Esophagus muscularis mucosa (tissue), 4 donors: Measurements from ENCODE around the gene ZBTB7B. TPM values are rescaled to one million over a fixed set of nuclear protein-coding genes. Genes with fewer than 3 reads are reported as not detected.

ENCODE experiments used
- DNase-seq: peaks from one replicate; pipeline ENCODE4 v3.0.0-alpha.2; 2017; ENCODE audit errors: extremely low spot score
- H3K27ac ChIP-seq, 4 donors: fragments of 200-600 bp; sonication (generic); replicated peaks in 1 of 4; 1 replicate in 3 of 4; 2 replicates in 1 of 4; pipeline ENCODE4 v1.5.1; 2016 to 2019; ENCODE audit warnings: mild to moderate bottlenecking in 1 of 4
- H3K27me3 ChIP-seq, 4 donors: fragments of 200-600 bp; sonication (generic); one replicate each; pipeline versions ENCODE4 v1.5.1 to v1.6.0; 2016 to 2019
- H3K36me3 ChIP-seq, 4 donors: fragments of 200-600 bp; sonication (generic); one replicate each; pipeline ENCODE4 v1.5.1; 2016 to 2019
- H3K4me1 ChIP-seq, 4 donors: fragments of 200-600 bp; sonication (generic); one replicate each; pipeline ENCODE4 v1.5.1; 2016 to 2019
- H3K4me3 ChIP-seq, 4 donors: fragments of 200-600 bp; sonication (generic); 1 replicate in 2 of 4; 2 replicates in 2 of 4; pipeline ENCODE4 v1.5.1; 2016 to 2019; ENCODE audit warnings: mild to moderate bottlenecking in 4 of 4, moderate library complexity in 1 of 4
- H3K9me3 ChIP-seq, 4 donors: fragments of 200-600 bp; sonication (generic); 1 replicate in 3 of 4; 2 replicates in 1 of 4; pipeline ENCODE4 v1.5.1; 2016 to 2019
- EP300 ChIP-seq: sonication (generic); formaldehyde crosslinking; IDR thresholded peaks from one replicate; pipeline ENCODE4 v1.6.1; 2017; ENCODE audit warnings: antibody characterized with exemption
- POLR2A ChIP-seq: fragments of 450-650 bp; IDR thresholded peaks from one replicate; pipeline ENCODE4 v1.6.1; 2017; ENCODE audit warnings: antibody characterized with exemption, moderate library complexity, mild to moderate bottlenecking, low read depth
- POLR2AphosphoS5 ChIP-seq, 2 donors: sonication (generic); formaldehyde crosslinking; IDR thresholded peaks; one replicate each; pipeline ENCODE4 v1.6.1; 2017; ENCODE audit warnings: antibody characterized with exemption in 2 of 2
- WGBS: methylation state at CpG from one replicate; pipeline ENCODE4 v1.1.5; 2018; 5-methylcytosine and 5-hydroxymethylcytosine counted together
- intact Hi-C: fragments of 100-400 bp; cut with DNase I; formaldehyde crosslinking; loops from one replicate; pipeline ENCODE4 v1.15.1; 2023
- total RNA-seq, 4 donors: library from RNA; depleted of rRNA; stranded (reverse); fragments of >200 nt; gene quantifications; one replicate each; pipeline versions ENCODE4 v1.1.0 to v1.2.1, GENCODE V29; 2016
- TF ChIP-seq, protein P1 (sequence below), 3 experiments: fragments of 200-600 bp in 2 of 3; fragments of 450-650 bp in 1 of 3; sonication (generic) in 2 of 3; IDR thresholded peaks; one replicate each; pipeline ENCODE4 v1.5.1; 2017 to 2019; ENCODE audit warnings: antibody characterized with exemption in 3 of 3, mild to moderate bottlenecking in 2 of 3, moderate library complexity in 1 of 3

Gene ZBTB7B
- total RNA-seq, 4 donors from 2014 or later: 50.0 to 68.9 (median 55.8) TPM

DNA sequence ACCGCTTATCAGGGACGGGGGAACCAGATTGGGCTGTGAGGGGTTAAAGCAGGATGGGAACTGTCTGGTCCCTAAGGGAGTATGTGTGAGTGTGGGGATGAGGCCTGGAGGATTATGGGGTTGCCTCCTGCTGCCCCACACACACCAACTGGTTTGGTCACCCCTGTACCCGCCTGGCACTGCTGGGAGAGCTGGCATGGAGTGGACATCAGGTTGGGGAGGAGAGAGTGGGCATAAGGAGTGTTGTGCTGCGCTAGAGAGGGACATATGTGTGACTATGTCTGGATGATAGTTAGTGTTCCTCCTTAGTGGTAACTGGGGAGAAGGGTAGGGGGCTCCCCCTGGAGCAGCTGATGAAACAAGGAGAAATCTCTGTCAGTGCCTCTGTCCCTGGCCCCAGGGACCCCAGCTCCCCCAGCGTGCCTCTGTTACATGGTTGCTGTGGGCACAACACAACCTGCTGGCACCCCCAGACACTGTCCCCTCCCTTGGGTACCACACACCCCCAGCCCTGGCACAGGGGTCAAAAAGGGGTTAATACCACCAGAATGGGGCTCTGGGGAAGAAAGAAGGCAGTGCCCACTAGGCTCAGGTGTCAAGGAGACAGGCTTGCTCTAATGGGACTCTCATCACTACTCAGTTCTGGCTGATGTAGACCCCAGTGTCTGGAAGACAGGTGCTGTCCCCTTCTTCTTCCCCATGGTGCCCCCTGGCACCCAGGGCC lies 1.9 kb downstream of the ZBTB7B start:
- Histone ChIP-seq H3K27ac (peak overlapping the region; percentile 97 to 99 (median 98)), H3K4me1 (peaks cover 55 to 75% (median 68%) of the 10 kb centered on the region in 4 donors), H3K36me3 (peaks cover 0 to 4% (median 2%) of the 10 kb centered on the region in 4 donors), H3K9me3 (no peaks in the 10 kb centered on the region), H3K4me3 (peak overlapping the region; percentile 80 to 97 (median 92)), H3K27me3 (no peaks in the 10 kb centered on the region)
- intact Hi-C loops: no loop called here
- no peak for DNase-seq
- WGBS: 80% methylated on average over 1 of the region's 5 CpGs
- TF ChIP-seq POLR2AphosphoS5 (IDR thresholded peaks at IDR 0.05) (no peak), POLR2A (no peak)

DNA sequence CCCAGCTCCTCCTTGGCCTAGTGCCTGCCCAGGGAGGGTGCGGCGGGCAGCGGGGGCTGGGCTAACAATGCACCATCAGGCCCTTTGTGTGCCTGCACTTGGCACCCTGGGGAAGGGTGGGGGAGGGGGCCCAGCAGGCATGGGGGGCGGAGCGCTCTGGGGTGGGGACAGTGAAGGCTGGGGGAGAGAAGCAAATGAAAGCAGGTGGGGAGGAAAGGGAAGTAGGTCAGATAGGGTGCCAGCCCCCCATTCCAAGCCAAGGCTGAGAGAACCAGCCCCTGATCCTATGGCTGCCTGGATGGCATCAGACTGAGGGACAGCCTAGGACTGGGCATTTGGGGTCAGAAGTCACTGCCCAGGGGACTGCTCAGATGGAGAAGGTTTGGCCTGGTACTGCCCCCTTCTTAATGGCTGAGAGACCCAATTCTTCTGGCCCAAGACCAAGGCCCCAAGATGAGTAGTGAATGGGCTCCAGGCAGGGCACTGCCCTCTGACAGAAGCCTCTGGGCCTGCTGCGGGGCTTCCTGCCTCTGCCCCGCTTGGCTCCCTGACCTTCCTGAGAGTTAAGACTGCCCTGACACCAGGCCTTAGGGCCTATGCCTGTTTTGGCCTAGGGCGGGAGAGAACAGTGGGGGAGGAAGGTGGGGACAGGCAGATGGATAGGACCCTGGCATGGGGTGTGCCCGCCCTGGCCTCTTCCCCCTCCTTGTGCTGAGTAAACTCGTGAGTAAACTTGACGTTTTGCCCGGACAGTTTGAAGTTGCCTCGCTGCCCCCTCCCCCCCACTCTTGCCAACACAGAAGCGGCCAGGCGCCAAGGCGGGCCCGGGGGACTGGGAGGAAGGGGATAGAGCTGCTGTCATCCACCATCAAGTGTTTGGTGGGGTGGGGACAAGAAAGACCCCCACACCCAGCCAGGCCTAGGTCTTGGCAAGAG lies 2.7 kb downstream of the ZBTB7B start:
- no peak for DNase-seq
- peaks cover 0 to 7% (median 2%) of the 10 kb centered on the region in 4 donors for H3K36me3 ChIP-seq
- intact Hi-C loops: no loop called here
- 60% methylated on average over 17 of the region's 17 CpGs for WGBS
- peak overlapping the region; percentile 80 to 97 (median 92) for H3K4me3 ChIP-seq
- H3K4me1 ChIP-seq: peaks cover 47 to 75% (median 64%) of the 10 kb centered on the region in 4 donors
- TF ChIP-seq, protein P1, sequence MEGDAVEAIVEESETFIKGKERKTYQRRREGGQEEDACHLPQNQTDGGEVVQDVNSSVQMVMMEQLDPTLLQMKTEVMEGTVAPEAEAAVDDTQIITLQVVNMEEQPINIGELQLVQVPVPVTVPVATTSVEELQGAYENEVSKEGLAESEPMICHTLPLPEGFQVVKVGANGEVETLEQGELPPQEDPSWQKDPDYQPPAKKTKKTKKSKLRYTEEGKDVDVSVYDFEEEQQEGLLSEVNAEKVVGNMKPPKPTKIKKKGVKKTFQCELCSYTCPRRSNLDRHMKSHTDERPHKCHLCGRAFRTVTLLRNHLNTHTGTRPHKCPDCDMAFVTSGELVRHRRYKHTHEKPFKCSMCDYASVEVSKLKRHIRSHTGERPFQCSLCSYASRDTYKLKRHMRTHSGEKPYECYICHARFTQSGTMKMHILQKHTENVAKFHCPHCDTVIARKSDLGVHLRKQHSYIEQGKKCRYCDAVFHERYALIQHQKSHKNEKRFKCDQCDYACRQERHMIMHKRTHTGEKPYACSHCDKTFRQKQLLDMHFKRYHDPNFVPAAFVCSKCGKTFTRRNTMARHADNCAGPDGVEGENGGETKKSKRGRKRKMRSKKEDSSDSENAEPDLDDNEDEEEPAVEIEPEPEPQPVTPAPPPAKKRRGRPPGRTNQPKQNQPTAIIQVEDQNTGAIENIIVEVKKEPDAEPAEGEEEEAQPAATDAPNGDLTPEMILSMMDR (IDR thresholded peaks at IDR 0.05): no peak
- peak in 1 of 2 donors; percentile 47 for TF ChIP-seq POLR2AphosphoS5 (IDR thresholded peaks at IDR 0.05)
- peak overlapping the region; percentile 97 to 99 (median 98) for H3K27ac ChIP-seq
- no peaks in the 10 kb centered on the region for H3K27me3 ChIP-seq
- H3K9me3 ChIP-seq: no peaks in the 10 kb centered on the region

DNA sequence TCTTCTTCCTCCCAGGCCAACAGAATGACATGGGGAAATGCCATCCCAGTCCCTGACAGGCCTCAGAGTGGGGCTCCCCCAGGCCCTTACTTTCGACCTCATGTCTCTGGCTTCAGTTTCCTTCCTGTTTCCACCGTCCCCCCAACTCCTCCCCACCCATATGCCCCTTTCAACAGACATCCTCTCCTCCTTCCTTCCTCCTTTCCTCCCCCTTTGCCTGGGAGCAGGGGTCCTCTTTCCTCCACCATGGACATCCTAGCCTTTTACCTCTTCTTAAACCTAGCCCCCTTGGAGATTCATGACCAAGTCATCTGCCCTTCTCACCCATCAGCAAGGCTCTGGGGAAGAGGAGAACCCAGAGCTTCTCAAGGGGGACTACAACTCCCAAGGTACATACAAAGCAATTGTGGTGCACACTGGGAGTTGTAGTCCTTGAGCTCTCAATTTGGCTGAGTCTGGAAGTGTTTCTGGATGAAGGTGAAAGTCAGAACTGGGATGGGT lies 4.0 kb downstream of the ZBTB7B start:
- H3K4me3 ChIP-seq: no peak overlapping the region
- 71% methylated on average over 2 of the region's 2 CpGs for WGBS
- H3K36me3 ChIP-seq: peaks cover 0 to 14% (median 5%) of the 10 kb centered on the region in 4 donors
- H3K4me1 ChIP-seq: peaks cover 53 to 81% (median 74%) of the 10 kb centered on the region in 4 donors
- peak overlapping the region; percentile 97 to 99 (median 98) for H3K27ac ChIP-seq
- intact Hi-C loops: no loop called here
- DNase-seq: no peak
- no peaks in the 10 kb centered on the region for H3K27me3 ChIP-seq
- H3K9me3 ChIP-seq: no peaks in the 10 kb centered on the region
- TF ChIP-seq, protein P1 (IDR thresholded peaks at IDR 0.05): no peak
- TF ChIP-seq EP300: no peak
- TF ChIP-seq POLR2A: no peak
- no peak for TF ChIP-seq POLR2AphosphoS5 (IDR thresholded peaks at IDR 0.05)

DNA sequence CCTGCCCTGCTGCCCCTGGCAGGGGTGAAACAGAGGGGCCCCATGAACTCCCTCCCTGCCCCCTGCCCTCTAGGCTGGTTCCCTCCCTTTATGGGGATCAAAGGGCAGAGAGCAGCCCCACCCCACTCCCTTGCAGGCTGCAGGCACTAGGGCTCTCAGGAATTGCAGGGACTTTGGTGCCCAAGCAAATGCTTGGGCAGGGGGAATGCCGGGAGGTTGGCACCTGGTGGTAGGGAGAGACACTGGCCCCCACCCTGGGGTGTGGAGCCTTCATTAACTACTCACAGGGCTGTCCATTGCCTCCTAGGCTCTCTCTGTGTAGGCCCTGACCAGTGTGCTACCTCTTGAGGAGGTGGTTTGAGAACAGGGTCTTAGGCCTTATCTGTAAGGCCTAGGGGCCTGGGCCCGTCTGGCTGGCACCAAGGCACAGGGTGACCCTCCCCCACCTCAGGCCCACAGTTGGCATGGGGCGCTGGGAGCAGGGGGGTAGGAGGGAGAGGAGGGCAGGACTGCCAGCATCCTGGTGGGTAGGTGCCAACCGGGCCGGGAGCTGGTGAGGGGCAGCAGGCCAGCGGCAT lies 4.7 kb downstream of the ZBTB7B start:
- peaks cover 0 to 14% (median 5%) of the 10 kb centered on the region in 4 donors for H3K36me3 ChIP-seq
- intact Hi-C loops: no loop called here
- no peak for DNase-seq
- no peaks in the 10 kb centered on the region for H3K9me3 ChIP-seq
- WGBS: 53% methylated on average over 5 of the region's 6 CpGs
- peak overlapping the region in 2 of 4 donors; percentile 20 to 32 for H3K4me3 ChIP-seq
- peak overlapping the region; percentile 68 to 99 (median 86) for H3K27ac ChIP-seq
- no peak for TF ChIP-seq POLR2AphosphoS5 (IDR thresholded peaks at IDR 0.05)
- no peak for TF ChIP-seq POLR2A
- TF ChIP-seq, protein P1 (IDR thresholded peaks at IDR 0.05): no peak
- TF ChIP-seq EP300: no peak
- H3K27me3 ChIP-seq: no peaks in the 10 kb centered on the region
- peaks cover 60 to 88% (median 81%) of the 10 kb centered on the region in 4 donors for H3K4me1 ChIP-seq
